ENCODE measurements around the gene MYLK2. TPM values are rescaled to one million over a fixed set of nuclear protein-coding genes. Genes with fewer than 3 reads are reported as not detected.

MYLK2 gene
- total and polyA plus RNA-seq, 12 donors, result 0.11 to 1.5 (median 0.27) TPM; not detected in 9

GRCh38 chr20:31860390-31861134, 41.4 kb downstream of the MYLK2 start:
- peak overlapping the region in 2 of 4 donors; percentile 43 to 83 for H3K4me3 ChIP-seq
- H3K4me1 ChIP-seq (replicated peaks in 1 of 2), result peaks cover 14 to 20% of the 10 kb centered on the region in 2 donors
- H3K36me3 ChIP-seq (replicated peaks in 1 of 2), result no peaks in the 10 kb centered on the region
- no peaks in the 10 kb centered on the region for H3K27me3 ChIP-seq
- no peaks in the 10 kb centered on the region for H3K9me3 ChIP-seq (replicated peaks in 1 of 3)
- DNase-seq, result peak; percentile 53 to 80 (median 67)
- peak overlapping the region in 1 of 5 donors; percentile 34 for H3K27ac ChIP-seq
- TF ChIP-seq POLR2A (IDR thresholded peaks at IDR 0.05) (peak in 1 of 2 donors; percentile 54), CTCF (IDR thresholded peaks at IDR 0.05) (no peak)
- WGBS, 4 donors, result 15 to 20% (median 18%) methylated on average over 12 to 15 of the region's 15 CpGs
- intact Hi-C loops (cut with DNase I), result no loop called here

DNA sequence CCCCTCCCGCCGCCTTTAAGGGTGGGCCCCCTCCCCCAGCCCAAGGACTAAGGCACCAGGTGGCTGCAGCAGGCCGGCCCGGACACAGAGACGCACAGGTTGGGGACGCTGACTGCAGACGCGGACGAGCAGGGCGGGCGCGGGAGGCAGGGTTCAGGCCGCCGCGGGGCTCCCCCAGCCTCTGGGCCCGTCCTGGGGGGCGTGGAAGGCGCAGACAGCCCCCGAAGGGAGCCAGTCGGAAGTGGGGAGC, 41.9 kb downstream of the MYLK2 start:
- H3K9me3 ChIP-seq (replicated peaks in 1 of 3), result no peaks in the 10 kb centered on the region
- H3K4me1 ChIP-seq (replicated peaks in 1 of 2), result peaks cover 14 to 20% of the 10 kb centered on the region in 2 donors
- TF ChIP-seq CTCF (IDR thresholded peaks at IDR 0.05) (no peak), POLR2A (IDR thresholded peaks at IDR 0.05) (no peak)
- intact Hi-C loops (cut with DNase I), result no loop called here
- 0% methylated on average over 6 to 20 of the region's 20 CpGs for WGBS, 4 donors
- H3K27me3 ChIP-seq, result no peaks in the 10 kb centered on the region
- H3K4me3 ChIP-seq, result peak overlapping the region in 2 of 4 donors; percentile 43 to 83
- H3K36me3 ChIP-seq (replicated peaks in 1 of 2), result no peaks in the 10 kb centered on the region
- DNase-seq, result peak in 2 of 7 donors; percentile 23 to 34
- H3K27ac ChIP-seq, result peak overlapping the region in 1 of 5 donors; percentile 34

DNA sequence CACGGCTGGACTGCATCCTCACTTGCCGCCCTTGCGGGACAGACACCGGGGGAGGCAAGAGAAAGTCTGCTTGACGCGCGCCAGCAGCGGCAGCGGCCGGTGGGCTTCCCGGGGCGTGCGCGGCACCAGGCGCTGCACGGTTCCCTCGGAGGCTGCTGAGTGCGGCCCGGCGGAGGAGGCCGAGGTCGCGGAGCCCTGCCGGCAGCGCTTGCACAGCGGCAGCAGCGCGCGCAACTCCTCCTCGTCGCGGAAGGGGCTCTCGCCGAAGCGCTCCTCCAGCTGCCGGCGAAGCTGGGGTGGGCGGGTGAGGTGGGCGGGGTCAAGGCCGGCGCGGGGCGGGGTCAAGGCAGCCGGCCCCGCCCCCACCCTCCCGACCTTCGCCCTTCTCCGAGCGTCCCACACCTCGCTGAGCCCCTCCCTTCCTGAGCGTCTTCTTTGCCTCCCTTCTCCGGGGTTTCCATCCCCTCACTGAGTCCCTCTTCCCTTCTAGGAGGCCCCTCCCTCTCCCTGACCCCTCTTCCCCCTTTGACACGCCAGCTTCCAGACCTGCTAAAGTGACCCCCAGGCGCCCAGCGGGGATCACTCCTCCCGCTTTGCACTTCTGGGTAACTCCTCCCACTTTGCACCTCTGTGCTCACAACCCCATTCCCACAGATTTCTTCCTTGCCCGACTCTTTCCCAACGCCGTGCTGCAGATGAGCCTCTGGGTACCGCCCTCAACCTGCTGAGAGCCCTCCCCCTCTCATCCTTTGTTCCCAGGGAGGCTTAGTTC, 42.4 kb downstream of the MYLK2 start:
- Histone ChIP-seq H3K27ac (peak overlapping the region in 1 of 5 donors; percentile 34), H3K4me1 (replicated peaks in 1 of 2) (peaks cover 14 to 20% of the 10 kb centered on the region in 2 donors), H3K4me3 (peak overlapping the region in 2 of 4 donors; percentile 43 to 83), H3K9me3 (replicated peaks in 1 of 3) (no peaks in the 10 kb centered on the region), H3K27me3 (no peaks in the 10 kb centered on the region), H3K36me3 (replicated peaks in 1 of 2) (no peaks in the 10 kb centered on the region)
- intact Hi-C loops (cut with DNase I), result no loop called here
- 4 to 16% (median 9%) methylated on average over 10 to 60 of the region's 60 CpGs for WGBS, 4 donors
- peak in 6 of 7 donors; percentile 49 to 66 (median 52) for DNase-seq
- TF ChIP-seq POLR2A (IDR thresholded peaks at IDR 0.05), result no peak
- TF ChIP-seq CTCF (IDR thresholded peaks at IDR 0.05), result no peak

DNA sequence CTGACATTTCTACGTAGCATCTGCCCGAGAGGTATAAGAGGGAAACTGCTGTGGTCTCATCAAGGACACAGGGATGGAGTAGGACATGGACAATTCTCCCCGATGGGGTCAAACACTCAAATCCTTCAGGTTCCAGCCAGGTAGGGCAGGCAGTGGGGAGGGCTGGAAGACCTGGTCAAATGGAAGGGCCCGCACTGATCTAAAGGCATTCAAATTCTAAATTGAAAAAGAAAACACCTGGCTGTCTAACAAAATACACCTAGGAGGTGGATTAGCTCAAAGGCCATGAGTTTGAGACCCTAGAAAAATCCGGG, 43.0 kb downstream of the MYLK2 start:
- peak overlapping the region in 1 of 5 donors; percentile 7 for H3K27ac ChIP-seq
- no peak for TF ChIP-seq POLR2A (IDR thresholded peaks at IDR 0.05)
- no peak for TF ChIP-seq CTCF (IDR thresholded peaks at IDR 0.05)
- H3K4me3 ChIP-seq, result no peak overlapping the region
- H3K36me3 ChIP-seq (replicated peaks in 1 of 2), result no peaks in the 10 kb centered on the region
- no peaks in the 10 kb centered on the region for H3K27me3 ChIP-seq
- intact Hi-C loops (cut with DNase I), result no loop called here
- WGBS, 4 donors, result 61 to 65% (median 62%) methylated on average over 5 of the region's 5 CpGs
- peaks cover 14 to 20% of the 10 kb centered on the region in 2 donors for H3K4me1 ChIP-seq (replicated peaks in 1 of 2)
- H3K9me3 ChIP-seq (replicated peaks in 1 of 3), result no peaks in the 10 kb centered on the region
- no peak for DNase-seq

Data from adrenal gland (tissue), 12 donors.